K562 (cell line): ENCODE results near the gene SLC17A2. TPM values are rescaled to one million over a fixed set of nuclear protein-coding genes. Genes with fewer than 3 reads are reported as not detected.

ENCODE experiments used
- ATAC-seq: fragments of 200-7000 bp; cut with Tn5 transposase; 3 replicates; pipeline ENCODE4 v1.9.1; 2020; ENCODE audit warnings: moderate library complexity
- BruUV-seq: library from RNA; stranded (reverse); fragments of 400-500 nt; replicated peaks from 2 replicates; lab custom pipeline; 2021; lab: Mats Ljungman, UMichigan
- CTCF ChIA-PET: fragments of 300-600 bp; formaldehyde crosslinking; extraction: SDS; loops from one replicate; lab custom pipeline; 2021; ENCODE audit warnings: low intra/inter-chr PET ratio; lab: Yijun Ruan, JAX
- POLR2A ChIA-PET: fragments of 300-600, 350-650 bp; sonication (Branson Sonifier 250); formaldehyde crosslinking; extraction: SDS; loops from one replicate; lab custom pipeline; 2021; ENCODE audit warnings: antibody characterized with exemption, inconsistent platforms; lab: Yijun Ruan, JAX
- DNase-seq, 4 experiments: peaks; one replicate each; pipeline versions ENCODE4 v3.0.0 to v3.0.0-alpha.2; 2011 to 2018; ENCODE audit warnings: low spot score in 3 of 4, mixed read lengths in 3 of 4; ENCODE audit errors: extremely low read depth in 1 of 4
- FAIRE-seq: peaks from 2 replicates; lab custom pipeline; 2011; peaks lifted over from hg19 to GRCh38; lab: Jason Lieb, UNC
- H2AFZ ChIP-seq: 2 replicates; pipeline ENCODE4 v1.6.0; 2011; ENCODE audit warnings: low read depth, low read length, control low read depth, inconsistent platforms
- H3K27ac ChIP-seq: fragments of 200-600 bp; 3 replicates; pipeline ENCODE4 v1.8.0; 2011; ENCODE audit warnings: low read depth, mild to moderate bottlenecking, control low read depth, inconsistent platforms, low read length, moderate library complexity, mixed read lengths; ENCODE audit errors: extremely low read depth
- H3K27me3 ChIP-seq, 2 experiments: fragments of 300-600 bp in 1 of 2; 2 replicates in 1 of 2; 3 replicates in 1 of 2; pipeline versions ENCODE4 v1.6.0 to v1.8.0; 2011; ENCODE audit warnings: inconsistent platforms in 2 of 2, low read length in 2 of 2, mild to moderate bottlenecking in 1 of 2, mixed read lengths in 1 of 2, moderate library complexity in 1 of 2; ENCODE audit not compliant: control insufficient read depth in 2 of 2, insufficient read depth in 2 of 2
- H3K36me3 ChIP-seq: fragments of 300-600 bp; 3 replicates; pipeline ENCODE4 v1.8.0; 2011; ENCODE audit warnings: mild to moderate bottlenecking, low read length, inconsistent platforms; ENCODE audit not compliant: control insufficient read depth, insufficient read depth
- H3K4me1 ChIP-seq, 2 experiments: fragments of 200-600 bp in 1 of 2; replicated peaks in 1 of 2; 2 replicates in 1 of 2; 3 replicates in 1 of 2; pipeline versions ENCODE4 v1.5.1 to v1.8.0; 2011; ENCODE audit warnings: inconsistent platforms in 2 of 2, low read length in 2 of 2, mild to moderate bottlenecking in 1 of 2, mixed read lengths in 1 of 2, moderate library complexity in 1 of 2; ENCODE audit not compliant: control insufficient read depth in 2 of 2, insufficient read depth in 2 of 2
- H3K4me2 ChIP-seq: 2 replicates; pipeline ENCODE4 v1.6.1; 2011; ENCODE audit warnings: low read length, control low read depth, inconsistent platforms, mixed read lengths; ENCODE audit not compliant: insufficient read depth
- H3K4me3 ChIP-seq: fragments of 200-600 bp; sonication (generic), shearing (Covaris generic); 2 replicates; pipeline ENCODE4 v1.5.1; 2016; ENCODE audit warnings: control low read depth, inconsistent platforms
- H3K79me2 ChIP-seq: fragments of 200-600 bp; 3 replicates; pipeline ENCODE4 v1.8.0; 2011; ENCODE audit warnings: low read length, inconsistent platforms; ENCODE audit not compliant: control insufficient read depth, insufficient read depth
- H3K9ac ChIP-seq, 2 experiments: 2 replicates each; pipeline versions ENCODE4 v1.6.0 to v1.6.1; 2011; ENCODE audit warnings: low read depth in 2 of 2, low read length in 2 of 2, control low read depth in 1 of 2, inconsistent platforms in 1 of 2, mild to moderate bottlenecking in 1 of 2, mixed read lengths in 1 of 2; ENCODE audit not compliant: insufficient read depth in 1 of 2
- H3K9me1 ChIP-seq: one replicate; pipeline ENCODE4 v1.6.0; 2011; ENCODE audit warnings: inconsistent platforms, mild to moderate bottlenecking, low read length, moderate library complexity; ENCODE audit not compliant: control insufficient read depth, insufficient read depth
- H3K9me3 ChIP-seq: replicated peaks from 2 replicates; pipeline ENCODE4 v1.5.1; 2011; ENCODE audit warnings: low read depth, low read length, inconsistent platforms; ENCODE audit not compliant: control insufficient read depth, insufficient read depth
- H4K20me1 ChIP-seq: replicated peaks from 2 replicates; pipeline ENCODE4 v1.6.1; 2011; ENCODE audit warnings: low read length, inconsistent platforms, mixed read lengths; ENCODE audit not compliant: control insufficient read depth, insufficient read depth
- CBFA2T2 ChIP-seq: fragments of 450-650 bp; conservative IDR thresholded peaks from 2 replicates; pipeline ENCODE4 v1.6.1; 2017; ENCODE audit warnings: mild to moderate bottlenecking
- CEBPG ChIP-seq, 3 experiments: fragments of 200-800 bp in 1 of 3; sonication (Bioruptor generic) in 1 of 3; sonication (generic) in 1 of 3; formaldehyde crosslinking in 1 of 3; IDR thresholded peaks in 2 of 3; conservative IDR thresholded peaks in 1 of 3; 2 replicates each; pipeline versions ENCODE4 v1.6.1 to v1.8.0; 2016 to 2022; ENCODE audit warnings: missing compliant biosample characterization in 2 of 3, missing genetic modification characterization in 2 of 3, mild to moderate bottlenecking in 1 of 3, missing genetic modification reagents in 1 of 3
- SREBF1 ChIP-seq: fragments of 150-350 bp; IDR thresholded peaks from 2 replicates; pipeline ENCODE4 v1.6.1; 2014; ENCODE audit warnings: antibody characterized with exemption, low read depth, low read length, borderline replicate concordance
- TCFL5 ChIP-seq: fragments of 250-450 bp; sonication (Bioruptor Pico); conservative IDR thresholded peaks from 2 replicates; pipeline ENCODE4 v1.6.1; 2021; ENCODE audit warnings: mild to moderate bottlenecking, moderate library complexity, matching md5 sums
- ZNF212 ChIP-seq: fragments of 450-650 bp; formaldehyde crosslinking; IDR thresholded peaks from 2 replicates; pipeline ENCODE4 v1.4.0; 2020; ENCODE audit warnings: mild to moderate bottlenecking
- ZNF311 ChIP-seq: fragments of 250-450 bp; sonication (Bioruptor Pico); IDR thresholded peaks from 2 replicates; pipeline ENCODE4 v1.4.0; 2020; ENCODE audit warnings: mild to moderate bottlenecking, moderate library complexity
- WGBS: fragments of 100-300 bp; shearing (Covaris generic); methylation state at CpG from one replicate; pipeline ENCODE4 v1.1.6; 2016; ENCODE audit warnings: low coverage, mixed read lengths; ENCODE audit not compliant: insufficient coverage; ENCODE audit errors: missing lambda C conversion rate; 5-methylcytosine and 5-hydroxymethylcytosine counted together
- in situ Hi-C: fragments of 300-500 bp; cut with MboI; formaldehyde crosslinking; loops from 4 replicates; pipeline ENCODE4 v1.15.0; 2018; ENCODE audit warnings: inconsistent platforms, mixed read lengths
- intact Hi-C: fragments of 100-400 bp; cut with micrococcal nuclease; formaldehyde crosslinking; loops from 2 replicates; pipeline ENCODE4 v1.14.2; 2022
- polyA plus RNA-seq, 8 experiments: library from polyadenylated mRNA; depleted of rRNA in 4 of 8; stranded (reverse) in 5 of 8; unstranded in 3 of 8; fragments of >200 nt; fragmentation: Nextera tagmentation in 2 of 8; fragmentation: Illumina TruSeq in 1 of 8; extraction: Ambion mirVana in 2 of 8; extraction: Trizol in 1 of 8; gene quantifications; 2 replicates each; pipeline versions ENCODE4 v1.2.1 to v1.2.3, GENCODE V29; 2011 to 2014; ENCODE audit warnings: inconsistent platforms in 1 of 8, missing spikeins in 1 of 8
- total RNA-seq, 7 experiments: library from RNA; depleted of rRNA in 6 of 7; stranded (reverse); fragments of >200 nt in 6 of 7; fragmentation: Illumina TruSeq in 2 of 7; extraction: Trizol in 2 of 7; gene quantifications; 2 replicates each; pipeline versions ENCODE4 v1.2.1 to v1.2.3, GENCODE V29; 2011 to 2021; ENCODE audit warnings: low replicate concordance in 1 of 7

SLC17A2 gene
- total and polyA plus RNA-seq, 9 of the 15 experiments (the other 6 are each of a cell fraction or from before 2014, with no cell fraction given) = not detected

DNA sequence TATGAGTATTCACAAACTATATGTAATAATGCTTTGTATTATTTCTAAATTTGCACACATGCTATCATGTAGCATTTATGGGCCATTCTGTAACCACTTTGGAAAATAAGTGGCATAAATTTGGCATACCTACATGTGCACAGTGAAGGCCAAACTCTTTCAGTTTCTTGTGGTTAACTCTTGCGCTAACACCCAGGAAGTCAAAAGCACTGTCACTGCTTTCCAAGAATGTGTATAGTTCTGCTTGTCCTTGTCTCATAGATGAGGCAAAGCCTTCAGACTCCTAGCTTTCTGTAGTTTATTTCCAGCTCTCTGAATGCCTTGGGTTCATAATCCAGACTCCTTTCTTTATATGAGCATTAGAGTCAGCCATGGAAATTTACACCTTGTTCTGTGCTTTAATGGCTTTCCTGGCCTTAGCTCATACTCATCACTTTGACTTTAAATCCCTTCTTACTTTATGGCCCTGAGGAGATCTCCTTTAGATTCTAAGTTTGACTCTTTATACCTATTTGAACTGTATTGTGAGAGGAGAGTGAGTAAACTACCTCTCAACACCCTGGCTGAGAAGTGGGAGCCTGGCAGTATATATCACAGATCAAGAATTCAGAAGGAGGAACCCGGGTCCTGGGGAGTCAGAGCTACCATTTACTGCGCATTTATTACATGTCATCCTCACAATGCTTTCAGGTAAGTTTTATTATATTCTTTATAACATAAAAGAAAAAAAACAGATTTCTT lies 55.5 kb downstream of the SLC17A2 start:
- ATAC-seq (peak; percentile 55; the same call in 2 of the 3 replicates), DNase-seq (no peak), FAIRE-seq (peak; percentile 87)
- 8% methylated on average over 3 of the region's 3 CpGs for WGBS
- H2AFZ ChIP-seq = no peak overlapping the region
- H3K9me1 ChIP-seq = no peaks in the 10 kb centered on the region
- TF ChIP-seq ZNF212 (CRISPR knock-in tag) (no peak), ZNF311 (CRISPR knock-in tag) (peak; percentile 69; the same call in 1 of the 2 replicates), CEBPG (CRISPR knock-in tag; IDR thresholded peaks at IDR 0.05) (no peak), CEBPG (tag; conservative IDR thresholded peaks at IDR 0.05 in 1 of 2, IDR thresholded peaks at IDR 0.05 in 1 of 2) (peak in 1 of 2 experiments; percentile 42; a peak in 1 of 4 replicates), SREBF1 (no peak), TCFL5 (0 out of 2 replicates have a peak, but pooled peaks have one; percentile 28), CBFA2T2 (no peak)
- H3K4me3 ChIP-seq = no peak overlapping the region
- H3K79me2 ChIP-seq = no peaks in the 10 kb centered on the region
- in situ Hi-C loops = no loop called here
- no peaks in the 10 kb centered on the region for H3K9me3 ChIP-seq
- ChIA-PET POLR2A (interaction anchor here (0.6 to 1.8 kb wide), 3 partner anchors 10 to 151 kb away, joined by 3 to 4 read pairs (median 4); no protein-coding TSS in a partner anchor), CTCF (no interaction called here)
- no TSS peak for BruUV-seq
- H3K27me3 ChIP-seq = no peaks in the 10 kb centered on the region
- no peaks in the 10 kb centered on the region for H3K36me3 ChIP-seq
- no peaks in the 10 kb centered on the region for H4K20me1 ChIP-seq
- H3K27ac ChIP-seq = peak overlapping the region; percentile 1; the same call in 1 of the 3 replicates
- H3K4me1 ChIP-seq = no peaks in the 10 kb centered on the region; a peak in 2 of 5 replicates
- H3K4me2 ChIP-seq = no peak overlapping the region
- H3K9ac ChIP-seq = no peak overlapping the region
- intact Hi-C loops = no loop called here
